HepG2 (cell line): ENCODE results near the gene TMEM117.

Experiments
- CTCF ChIP-seq: sonication (generic); formaldehyde crosslinking; IDR thresholded peaks from 2 replicates; pipeline ENCODE4 v1.5.0; 2020; ENCODE audit warnings: mild to moderate bottlenecking, missing genetic modification reagents, moderate library complexity
- FOXK2 ChIP-seq: fragments of 450-650 bp; IDR thresholded peaks from 2 replicates; pipeline ENCODE4 v1.6.1; 2016
- HCFC1 ChIP-seq: fragments of 150-350 bp; IDR thresholded peaks from 2 replicates; pipeline ENCODE4 v1.6.1; 2014; ENCODE audit warnings: low read depth, low read length
- KLF16 ChIP-seq, 2 experiments: sonication (generic) in 1 of 2; formaldehyde crosslinking in 1 of 2; IDR thresholded peaks; 2 replicates each; pipeline versions ENCODE4 v1.6.1 to v1.8.0; 2016 to 2023; ENCODE audit warnings: missing genetic modification reagents in 2 of 2, missing compliant biosample characterization in 1 of 2
- POLR2AphosphoS2 ChIP-seq: IDR thresholded peaks from 2 replicates; pipeline ENCODE4 v1.6.1; 2011; ENCODE audit warnings: low read depth, low read length, improper control_type of control experiment
- ZBTB4 ChIP-seq: sonication (generic); formaldehyde crosslinking; IDR thresholded peaks from 2 replicates; pipeline ENCODE4 v1.4.0; 2020; ENCODE audit warnings: missing genetic modification reagents, mild to moderate bottlenecking, borderline replicate concordance
- TF ChIP-seq, protein P1 (sequence below), 2 experiments: IDR thresholded peaks; 2 replicates each; pipeline ENCODE4 v1.6.1; 2011 to 2012; ENCODE audit warnings: low read length in 2 of 2, borderline replicate concordance in 1 of 2, low read depth in 1 of 2, mild to moderate bottlenecking in 1 of 2, moderate library complexity in 1 of 2

DNA sequence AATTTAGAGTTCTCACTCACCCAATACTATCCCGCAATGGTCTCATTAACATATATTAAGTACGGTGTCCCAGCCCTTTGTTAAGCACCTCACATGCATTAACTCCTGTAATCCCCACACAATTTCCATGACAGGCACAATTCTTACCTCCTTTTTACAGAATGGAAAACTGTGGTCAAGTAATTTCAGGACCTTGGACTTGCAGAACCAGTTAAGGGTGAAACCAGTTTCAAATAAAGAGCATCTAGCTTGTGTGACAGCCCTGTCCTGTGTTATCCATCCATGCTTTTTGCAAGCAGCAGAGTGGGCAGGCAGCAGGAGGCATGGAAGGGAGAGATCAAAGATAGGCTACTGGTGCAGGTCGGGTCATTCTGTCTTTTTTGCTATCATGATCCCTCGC lies 569.4 kb downstream of the TMEM117 start:
- no peak for TF ChIP-seq FOXK2
- TF ChIP-seq KLF16 (CRISPR knock-in tag; IDR thresholded peaks at IDR 0.05) = no peak
- TF ChIP-seq, protein P1, sequence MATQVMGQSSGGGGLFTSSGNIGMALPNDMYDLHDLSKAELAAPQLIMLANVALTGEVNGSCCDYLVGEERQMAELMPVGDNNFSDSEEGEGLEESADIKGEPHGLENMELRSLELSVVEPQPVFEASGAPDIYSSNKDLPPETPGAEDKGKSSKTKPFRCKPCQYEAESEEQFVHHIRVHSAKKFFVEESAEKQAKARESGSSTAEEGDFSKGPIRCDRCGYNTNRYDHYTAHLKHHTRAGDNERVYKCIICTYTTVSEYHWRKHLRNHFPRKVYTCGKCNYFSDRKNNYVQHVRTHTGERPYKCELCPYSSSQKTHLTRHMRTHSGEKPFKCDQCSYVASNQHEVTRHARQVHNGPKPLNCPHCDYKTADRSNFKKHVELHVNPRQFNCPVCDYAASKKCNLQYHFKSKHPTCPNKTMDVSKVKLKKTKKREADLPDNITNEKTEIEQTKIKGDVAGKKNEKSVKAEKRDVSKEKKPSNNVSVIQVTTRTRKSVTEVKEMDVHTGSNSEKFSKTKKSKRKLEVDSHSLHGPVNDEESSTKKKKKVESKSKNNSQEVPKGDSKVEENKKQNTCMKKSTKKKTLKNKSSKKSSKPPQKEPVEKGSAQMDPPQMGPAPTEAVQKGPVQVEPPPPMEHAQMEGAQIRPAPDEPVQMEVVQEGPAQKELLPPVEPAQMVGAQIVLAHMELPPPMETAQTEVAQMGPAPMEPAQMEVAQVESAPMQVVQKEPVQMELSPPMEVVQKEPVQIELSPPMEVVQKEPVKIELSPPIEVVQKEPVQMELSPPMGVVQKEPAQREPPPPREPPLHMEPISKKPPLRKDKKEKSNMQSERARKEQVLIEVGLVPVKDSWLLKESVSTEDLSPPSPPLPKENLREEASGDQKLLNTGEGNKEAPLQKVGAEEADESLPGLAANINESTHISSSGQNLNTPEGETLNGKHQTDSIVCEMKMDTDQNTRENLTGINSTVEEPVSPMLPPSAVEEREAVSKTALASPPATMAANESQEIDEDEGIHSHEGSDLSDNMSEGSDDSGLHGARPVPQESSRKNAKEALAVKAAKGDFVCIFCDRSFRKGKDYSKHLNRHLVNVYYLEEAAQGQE (IDR thresholded peaks at IDR 0.05; ENCODE audit: borderline replicate concordance in 1 of 2, low read depth in 1 of 2, low read length in 2 of 2) = no peak
- TF ChIP-seq HCFC1 = no peak
- TF ChIP-seq CTCF (CRISPR knock-in tag) = no peak
- no peak for TF ChIP-seq POLR2AphosphoS2
- TF ChIP-seq ZBTB4 = no peak
